NOMO-1 treated with dmso at 0.1 percent for 144 hours (cell line): ENCODE data around the gene LSM7.

ENCODE experiments used
- DNase-seq: peaks from one replicate; lab custom pipeline; 2025; ENCODE audit not compliant: unreplicated experiment; lab: John Stamatoyannopoulos, UW

The LSM7 gene

DNA sequence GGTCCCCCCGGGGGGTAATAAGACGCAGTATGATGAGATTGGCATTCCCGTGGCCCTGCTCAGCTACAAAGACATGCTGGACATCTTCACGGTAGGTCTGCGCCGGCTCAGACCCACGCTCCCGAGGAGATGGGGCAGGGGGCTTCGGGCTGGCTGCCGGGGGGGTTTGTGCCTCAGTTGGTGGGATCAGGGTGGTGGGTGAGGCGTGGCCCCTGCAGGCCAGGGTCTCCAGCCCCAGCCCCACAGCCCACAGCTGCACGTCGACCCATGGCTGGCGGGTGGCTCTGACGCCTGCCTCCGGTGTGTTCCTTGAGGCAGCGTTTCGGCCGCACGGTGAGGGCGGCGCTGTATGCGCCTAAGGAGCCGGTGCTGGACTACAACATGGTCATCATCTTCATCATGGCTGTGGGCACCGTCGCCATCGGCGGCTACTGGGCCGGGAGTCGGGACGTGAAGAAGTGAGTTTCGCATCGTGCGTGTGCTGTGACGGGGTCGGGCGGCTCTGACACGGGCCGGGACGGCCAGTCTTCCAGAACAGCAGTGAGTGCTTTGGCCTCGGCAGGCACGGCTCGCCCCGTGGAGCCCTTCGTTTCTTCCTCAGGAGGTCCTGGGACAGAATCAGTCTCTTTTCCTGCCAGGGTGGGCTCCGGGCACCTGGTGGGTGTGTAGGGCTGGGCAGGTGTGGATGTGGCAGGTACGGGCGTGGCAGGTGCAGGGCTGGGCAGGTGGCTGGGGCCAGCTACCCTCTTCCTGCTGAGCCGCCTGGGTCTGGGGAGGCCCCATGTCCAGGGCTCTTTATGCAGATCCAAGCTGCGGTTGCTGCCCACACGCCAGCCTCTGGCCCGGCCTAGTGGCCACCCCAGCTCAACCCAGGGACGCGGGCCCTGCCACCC is 10.6 kb upstream of the LSM7 start:
- DNase-seq = no peak

DNA sequence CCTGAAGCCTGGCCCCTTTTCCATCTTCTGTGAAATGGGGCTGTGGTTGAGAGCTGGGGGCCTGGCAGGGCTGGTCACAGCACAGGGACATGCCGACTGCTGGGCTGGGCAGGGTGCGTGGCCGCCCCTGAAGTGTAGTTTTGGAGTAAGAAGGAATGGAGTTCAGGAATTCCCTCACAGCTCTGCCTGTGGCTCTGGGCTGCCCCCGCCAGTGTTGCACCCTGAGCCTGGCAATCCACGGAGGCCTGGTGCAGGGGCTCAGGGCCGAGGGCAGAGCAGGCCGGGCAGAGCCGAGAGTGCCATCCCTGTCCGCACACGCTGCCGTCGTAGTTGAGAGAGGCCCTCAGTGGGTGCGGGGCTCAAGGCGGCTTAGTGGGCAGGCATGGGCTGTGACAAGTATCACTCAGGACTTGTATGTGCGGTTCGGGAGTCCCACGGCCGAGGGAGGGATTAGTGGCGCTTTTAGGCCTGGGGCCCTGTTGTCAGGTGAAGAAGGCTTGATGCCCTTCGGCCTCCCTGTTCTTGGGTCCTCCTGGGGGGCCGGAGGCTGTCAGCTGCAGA is 9.7 kb upstream of the LSM7 start:
- DNase-seq = no peak

DNA sequence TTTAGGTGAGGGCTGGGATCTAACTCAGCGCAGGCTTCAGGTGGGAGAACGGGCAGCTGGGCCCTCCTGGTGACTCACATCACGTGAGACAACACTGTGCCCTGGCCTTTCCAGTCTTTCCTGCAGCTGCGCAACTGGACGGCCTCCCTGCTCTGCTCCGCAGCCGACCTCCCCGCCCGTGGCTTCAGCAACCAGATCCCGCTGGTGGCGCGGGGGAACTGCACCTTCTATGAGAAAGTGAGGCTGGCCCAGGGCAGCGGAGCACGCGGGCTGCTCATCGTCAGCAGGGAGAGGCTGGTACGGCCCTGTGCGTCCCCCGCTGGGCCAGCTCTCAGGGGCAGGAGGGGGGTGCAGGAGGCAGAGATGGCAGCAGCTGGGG is 8.9 kb upstream of the LSM7 start:
- no peak for DNase-seq

DNA sequence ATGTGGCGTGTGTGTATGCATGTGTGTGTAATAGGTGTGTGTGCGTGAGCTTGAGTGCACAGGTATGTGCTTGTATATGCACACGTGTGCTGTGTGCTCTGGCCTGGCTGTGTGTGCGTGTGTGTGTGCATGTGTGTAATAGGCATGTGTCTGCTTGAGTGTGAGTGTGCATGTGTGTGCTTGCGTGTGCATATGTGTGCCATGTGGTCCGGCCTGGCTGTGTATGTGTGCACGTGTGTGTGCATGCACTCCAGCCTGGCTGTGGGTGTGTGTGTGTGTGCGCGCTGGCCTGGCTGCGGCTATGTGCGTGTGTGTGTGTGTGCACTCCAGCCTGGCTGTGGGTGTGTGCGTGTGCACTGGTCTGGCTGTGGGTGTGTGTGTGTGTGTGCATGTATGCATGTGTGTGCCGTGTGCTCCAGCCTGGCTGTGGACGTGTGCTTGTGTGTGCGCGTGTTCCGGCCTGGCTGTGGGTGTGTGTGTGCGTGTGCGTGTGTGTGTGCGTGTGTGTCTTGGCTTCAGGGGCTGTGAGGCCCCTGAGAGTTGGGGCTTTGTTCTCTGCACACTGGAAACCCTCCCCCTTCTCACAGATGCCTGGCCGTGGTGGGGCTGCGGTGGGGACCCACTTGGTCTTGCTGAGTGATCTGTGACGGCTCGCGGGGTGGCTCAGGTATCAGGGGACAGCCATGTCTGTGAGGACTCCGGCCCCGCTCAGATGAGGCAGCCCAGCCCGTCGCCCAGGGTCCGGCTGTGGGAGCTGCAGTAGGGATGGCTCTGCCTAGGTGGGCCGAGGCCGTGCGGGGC is 8.3 kb upstream of the LSM7 start:
- no peak for DNase-seq

DNA sequence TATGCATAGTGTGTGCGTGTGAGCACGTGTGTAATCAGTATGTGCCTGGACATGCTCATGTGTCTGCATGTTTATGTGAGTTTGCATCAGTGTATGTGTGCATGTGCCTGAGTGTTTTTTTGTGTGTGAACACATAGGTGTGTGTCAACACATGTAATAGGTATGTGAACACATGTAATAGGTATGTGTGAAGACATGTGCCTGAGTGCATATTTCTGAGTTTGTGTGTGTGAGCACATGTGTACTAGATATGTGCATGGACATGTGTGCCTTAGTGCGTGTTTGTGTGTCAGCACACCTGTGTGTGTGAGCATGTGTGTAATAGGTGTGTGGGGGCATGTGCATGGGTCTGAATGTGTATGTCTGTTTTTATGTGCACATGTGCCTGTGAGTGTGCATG is 7.5 kb upstream of the LSM7 start:
- DNase-seq = no peak

DNA sequence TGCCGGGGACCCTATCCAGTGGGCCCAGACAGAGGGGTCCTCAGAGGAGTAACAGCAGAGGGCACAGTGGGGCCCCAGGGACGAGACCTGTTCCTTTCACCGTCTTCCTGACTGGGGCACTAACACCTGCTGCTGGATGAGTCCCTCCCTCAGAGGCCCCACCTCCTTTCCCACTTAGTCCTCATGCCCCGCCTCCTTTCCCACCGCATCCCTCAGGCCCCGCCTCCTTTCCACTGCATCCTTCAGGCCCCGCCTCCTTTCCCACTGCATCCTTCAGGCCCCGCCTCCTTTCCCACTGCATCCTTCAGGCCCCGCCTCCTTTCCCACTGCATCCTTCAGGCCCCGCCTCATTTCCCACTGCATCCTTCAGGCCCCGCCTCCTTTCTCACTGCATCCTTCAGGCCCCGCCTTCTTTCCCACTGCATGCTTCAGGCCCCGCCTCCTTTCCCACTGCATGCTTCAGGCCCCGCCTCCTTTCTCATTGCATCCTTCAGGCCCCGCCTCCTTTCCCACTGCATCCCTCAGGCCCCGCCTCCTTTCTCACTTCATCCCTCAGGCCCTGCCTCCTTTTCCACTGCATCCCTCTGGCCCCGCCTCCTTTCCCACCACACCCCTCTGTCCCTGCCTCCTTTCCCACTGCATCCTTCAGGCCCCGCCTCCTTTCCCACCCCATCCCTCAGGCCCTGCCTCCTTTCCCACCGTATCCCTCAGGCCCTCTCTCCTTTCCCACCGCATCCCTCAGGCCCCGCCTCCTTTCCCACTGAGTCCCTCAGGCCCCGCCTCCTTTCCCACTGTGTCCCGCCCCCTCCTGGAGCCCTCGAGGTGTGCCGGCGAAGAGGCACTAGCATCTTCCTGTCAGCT is 6.8 kb upstream of the LSM7 start:
- no peak for DNase-seq

DNA sequence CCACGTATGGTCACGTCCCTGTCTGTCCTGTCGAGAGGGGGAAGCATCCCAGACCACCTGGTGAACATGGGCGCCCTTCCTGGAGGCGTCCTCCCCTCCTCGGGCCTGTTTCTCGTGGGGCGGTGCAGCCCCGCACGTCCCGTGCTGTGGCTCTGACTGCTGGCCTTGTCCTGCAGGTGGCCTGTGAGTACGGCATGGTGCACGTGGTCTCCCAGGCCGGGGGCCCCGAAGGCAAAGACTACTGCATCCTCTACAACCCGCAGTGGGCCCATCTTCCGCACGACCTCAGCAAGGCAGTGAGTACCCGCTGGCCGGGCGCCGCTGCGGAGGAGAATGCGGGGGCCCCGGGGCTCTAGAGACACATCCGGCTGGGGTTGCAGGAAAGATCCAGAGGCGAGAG is 6.0 kb upstream of the LSM7 start:
- no peak for DNase-seq

DNA sequence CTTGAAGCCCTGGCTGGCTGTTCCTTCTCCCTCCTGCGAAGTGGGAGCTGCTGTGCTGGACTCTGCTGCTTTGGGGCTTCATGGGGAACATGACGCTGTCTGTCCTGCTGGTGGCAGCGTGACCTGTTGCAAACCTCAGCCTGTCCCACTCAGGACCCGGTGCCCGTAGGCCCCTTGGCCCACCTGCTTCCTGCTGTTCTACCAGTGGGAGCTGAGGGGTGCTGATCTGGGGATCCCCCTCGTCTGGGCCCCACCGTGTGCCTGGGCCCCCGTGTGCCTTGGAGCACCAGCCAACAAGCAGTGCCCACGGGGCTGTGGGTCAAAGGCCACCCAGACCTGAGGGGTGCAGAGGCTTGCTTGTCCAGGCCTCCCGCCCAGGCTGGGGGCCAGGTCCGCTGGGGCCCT is 5.4 kb upstream of the LSM7 start:
- no peak for DNase-seq

DNA sequence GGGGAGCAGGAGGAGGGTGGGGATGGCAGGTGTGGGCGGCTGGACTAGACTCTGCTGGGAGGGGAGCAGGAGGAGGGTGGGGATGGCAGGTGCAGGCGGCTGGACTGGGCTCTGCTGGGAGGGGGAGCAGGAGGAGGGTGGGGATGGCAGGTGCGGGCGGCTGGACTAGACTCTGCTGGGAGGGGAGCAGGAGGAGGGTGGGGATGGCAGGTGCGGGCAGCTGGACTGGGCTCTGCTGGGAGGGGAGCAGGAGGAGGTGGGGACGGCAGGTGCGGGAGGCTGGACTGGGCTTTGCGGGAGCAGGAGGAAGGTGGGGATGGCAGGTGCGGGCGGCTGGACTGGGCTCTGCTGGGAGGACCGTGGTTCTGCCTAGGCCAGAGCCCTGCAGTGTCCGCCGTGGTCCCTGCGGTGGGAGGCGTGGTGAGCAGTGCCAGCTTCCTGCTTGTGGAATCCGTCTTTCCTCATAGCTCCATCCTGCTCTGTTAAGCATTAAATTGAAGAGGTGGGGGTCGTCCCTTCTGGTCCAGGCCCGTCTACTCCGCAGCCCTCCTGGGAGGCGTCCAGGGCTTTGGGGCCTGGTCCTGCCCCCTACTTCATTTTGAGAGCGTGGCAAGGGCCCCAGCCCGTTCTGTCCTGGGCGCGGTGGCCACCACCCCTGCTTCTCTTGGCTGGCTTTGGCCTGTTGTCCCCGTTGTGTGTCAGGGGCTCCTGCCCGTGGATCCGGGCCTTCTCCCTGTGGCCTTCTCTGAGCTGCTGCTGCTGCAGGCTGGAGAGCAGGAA is 4.8 kb upstream of the LSM7 start:
- DNase-seq = no peak

DNA sequence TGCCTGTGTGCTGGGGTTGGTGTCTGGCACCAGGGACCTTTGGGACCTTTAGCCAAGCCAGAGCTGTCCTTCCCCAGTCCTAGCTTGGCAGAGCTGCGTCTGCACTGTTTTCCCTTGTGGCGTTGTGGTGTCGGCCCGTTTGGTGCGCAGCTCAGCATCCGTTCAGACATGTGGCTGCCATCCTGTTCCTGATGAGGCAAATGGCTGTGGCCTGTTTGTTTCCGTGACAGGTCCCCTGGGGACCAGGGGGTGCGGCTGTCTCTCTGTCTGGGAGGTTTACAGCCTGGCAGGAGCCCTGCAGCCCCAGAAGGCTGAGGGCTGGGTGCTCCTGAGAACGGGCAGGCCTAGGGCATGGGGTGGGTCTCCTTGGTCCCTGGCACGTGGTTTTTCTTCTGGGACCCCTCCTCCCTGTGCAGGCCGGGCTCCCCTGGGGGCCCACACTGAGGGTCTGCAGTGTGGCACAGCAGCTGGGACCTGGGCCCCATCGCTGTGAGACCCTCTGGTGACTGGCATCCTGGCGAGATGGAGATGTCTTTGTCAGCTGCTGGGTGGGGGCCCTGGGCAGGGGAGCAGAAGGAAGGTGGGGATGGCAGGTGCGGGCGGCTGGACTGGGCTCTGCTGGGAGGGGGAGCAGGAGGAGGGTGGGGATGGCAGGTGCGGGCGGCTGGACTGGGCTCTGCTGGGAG is 4.1 kb upstream of the LSM7 start:
- DNase-seq = no peak

DNA sequence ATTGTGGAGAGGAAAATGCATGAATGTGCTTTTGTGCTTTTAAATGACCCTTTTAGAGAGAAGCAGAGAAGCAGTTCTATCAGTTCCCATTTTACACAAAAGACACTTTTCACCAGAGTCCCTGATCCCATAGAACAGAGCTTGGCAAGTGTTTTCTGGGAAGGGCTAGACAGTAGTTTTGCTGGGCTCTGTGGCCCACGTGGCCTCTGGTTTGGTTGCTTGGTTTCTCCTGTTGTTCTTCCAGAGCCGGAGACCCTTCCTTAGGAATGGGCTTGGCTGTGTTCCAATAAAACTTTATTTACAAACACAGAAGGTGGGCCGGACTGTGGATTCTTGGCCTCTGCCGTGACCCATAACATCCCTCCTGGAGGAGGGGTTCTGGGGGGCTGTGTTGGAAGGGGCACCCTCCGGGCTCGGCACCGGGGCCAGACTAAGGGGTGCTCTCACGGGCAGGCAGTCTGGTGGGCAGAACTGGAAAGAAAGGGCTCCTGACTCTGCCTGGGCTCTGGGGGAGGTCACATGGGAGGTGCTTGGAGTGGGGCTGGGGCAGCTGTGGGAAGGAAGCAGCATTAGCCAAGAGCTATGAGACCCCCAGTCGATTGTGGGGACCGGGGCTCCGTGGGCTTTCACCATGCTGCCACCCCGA is 3.3 kb upstream of the LSM7 start:
- DNase-seq = no peak

DNA sequence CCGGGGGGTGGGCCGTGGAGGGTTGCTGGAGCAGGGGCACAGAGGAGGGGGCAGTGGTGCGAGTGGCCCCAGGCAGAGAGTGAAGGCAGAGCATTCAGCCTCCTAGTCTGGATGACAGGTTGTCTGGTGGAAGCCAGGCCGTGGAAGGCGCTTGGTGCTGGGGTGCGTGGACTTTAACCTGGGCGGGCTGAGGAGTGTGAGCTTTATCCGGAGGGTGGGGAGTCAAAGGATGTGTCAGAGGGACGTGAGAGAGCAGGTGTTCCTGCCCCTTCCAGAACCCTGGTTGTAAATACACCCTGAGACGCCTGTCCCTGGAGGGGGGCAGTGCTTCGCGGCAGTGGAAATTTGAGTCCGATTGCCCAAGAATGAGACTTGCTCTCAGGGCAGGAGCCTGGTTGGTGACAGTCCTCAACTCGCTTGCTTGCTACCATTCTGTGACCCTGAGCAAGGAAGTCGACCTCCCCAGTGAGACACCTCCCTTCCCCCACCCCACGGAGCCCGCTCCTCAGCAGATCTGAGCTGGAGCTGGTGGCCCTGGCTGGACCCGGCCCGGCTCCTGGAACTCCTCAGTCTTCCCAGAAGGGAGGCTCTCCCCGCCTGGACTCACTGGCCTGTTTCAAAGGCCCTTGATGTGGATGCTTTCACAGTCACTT is 2.4 kb upstream of the LSM7 start:
- no peak for DNase-seq

DNA sequence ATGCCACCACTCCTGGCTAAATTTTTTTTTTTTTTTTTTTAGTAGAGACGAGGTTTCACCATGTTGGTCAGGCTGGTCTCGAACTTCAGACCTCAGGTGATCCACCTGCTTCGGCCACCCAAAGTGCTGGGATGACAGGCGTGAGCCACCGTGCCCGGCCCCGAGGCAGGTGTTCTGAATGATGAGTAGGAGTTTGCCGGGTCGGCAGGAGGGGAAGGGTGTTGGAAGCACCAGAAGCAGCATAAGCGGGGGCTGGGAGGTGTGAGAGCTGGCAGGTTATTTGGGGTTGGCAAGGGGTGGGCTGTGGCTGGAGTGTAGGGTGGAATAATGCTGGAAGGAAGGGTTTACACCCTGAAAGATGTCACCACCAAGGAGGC is 1.9 kb upstream of the LSM7 start:
- DNase-seq = no peak

DNA sequence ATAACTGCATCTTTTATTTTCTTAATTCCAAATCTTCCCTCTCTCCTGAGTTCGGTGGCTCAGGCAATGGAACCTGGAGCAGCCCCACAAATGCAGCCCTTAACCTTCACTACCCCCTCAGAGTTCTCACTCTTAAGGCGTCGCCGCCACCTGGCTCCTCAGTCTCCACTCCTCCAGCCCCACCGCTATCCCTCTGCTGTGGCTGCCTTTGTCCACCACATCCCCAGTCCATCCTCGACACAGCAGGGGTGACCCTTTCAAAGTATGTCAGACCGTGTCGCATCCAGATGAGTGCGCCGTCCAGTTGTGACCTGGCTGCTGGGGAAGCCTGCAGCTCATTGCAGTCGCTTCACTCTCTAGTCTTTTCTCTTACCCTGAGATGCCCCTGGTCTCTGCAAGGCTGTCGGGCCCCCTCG is 1.1 kb upstream of the LSM7 start:
- DNase-seq = no peak

DNA sequence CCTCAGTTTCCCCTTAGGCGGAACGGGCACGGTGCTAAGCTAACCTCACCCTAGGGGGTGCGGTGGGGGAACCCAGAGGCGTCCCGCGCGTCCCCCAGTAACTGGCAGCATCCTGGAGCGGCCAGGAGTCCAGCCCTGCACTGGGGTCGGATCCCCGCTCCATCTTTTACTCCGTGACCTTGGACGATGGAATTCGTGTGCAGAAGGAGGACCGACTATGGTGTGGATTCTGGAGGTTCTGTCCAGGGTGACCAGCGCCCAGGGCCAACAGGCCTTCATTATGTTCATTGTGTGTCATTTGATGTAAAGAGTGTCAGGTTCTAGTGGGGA is 728 bp upstream of the LSM7 start:
- no peak for DNase-seq

DNA sequence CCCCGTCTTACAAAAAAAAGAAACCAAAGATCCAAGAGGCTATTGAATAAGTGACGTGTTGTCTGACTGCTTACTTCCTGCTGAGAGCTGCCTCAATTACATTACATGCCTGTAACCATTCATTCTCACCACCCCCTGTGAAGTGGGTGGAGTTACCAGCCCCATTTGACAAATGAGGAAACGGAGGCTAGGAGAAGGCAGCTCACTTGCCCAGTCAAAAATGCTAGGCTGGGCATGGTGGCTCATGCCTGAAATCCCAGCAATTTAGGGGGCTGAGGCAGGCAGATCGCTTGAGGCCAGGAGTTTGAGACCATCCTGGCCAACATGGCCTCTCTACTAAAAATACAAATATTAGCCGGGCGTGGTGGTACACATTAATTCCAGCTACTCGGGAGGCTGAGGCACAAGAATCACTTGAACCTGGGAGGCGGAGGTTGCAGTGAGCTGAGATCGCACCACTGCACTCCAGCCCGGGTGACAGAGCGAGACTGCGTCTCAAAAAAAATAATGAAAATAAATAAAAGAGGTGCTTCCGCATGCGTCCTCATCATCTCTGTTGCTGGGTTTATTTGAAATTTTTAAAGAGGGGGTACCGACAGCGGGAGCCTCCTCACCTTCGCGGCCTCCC is 499 bp downstream of the LSM7 start:
- peak; percentile 85 for DNase-seq

DNA sequence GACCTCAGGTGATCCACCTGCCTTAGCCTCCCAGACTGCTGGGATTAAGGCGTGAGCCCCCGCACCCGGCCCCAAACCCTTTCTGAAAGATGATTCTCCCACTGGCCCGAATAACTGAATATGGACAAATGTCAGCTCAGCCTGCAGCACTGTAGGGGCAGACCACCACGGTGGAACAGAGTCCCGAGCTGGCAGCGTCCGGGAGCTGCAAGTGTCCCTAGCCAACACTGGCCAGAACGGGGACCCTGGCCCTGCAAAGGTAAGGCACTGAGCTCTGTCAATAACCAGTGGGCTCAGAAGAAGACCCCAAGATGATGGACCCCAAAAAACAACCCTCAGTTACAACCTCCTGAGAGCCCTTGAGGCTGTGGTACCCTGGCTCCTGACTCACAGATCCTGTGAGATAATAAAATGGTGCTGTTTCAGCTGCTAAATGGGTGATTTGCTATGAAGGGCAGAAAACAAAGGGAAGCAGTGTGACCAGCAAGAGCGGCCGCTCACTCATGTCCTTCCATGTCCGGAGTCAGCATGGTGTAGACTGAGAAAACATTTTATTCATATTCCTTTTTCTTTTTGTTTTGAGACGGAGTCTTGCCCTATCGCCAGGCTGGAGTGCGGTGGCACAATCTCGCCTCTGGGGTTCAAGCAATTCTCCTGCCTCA is 1.6 kb downstream of the LSM7 start:
- DNase-seq = no peak
